Left hindlimb (tissue), 1 donor: ENCODE results near the gene FGGY.
"Not testable (repeated sequence)": the region's sequence is repeated elsewhere in the genome, so short reads cannot be mapped to it uniquely, and the experiment has no call there.

ENCODE experiments used
- DNase-seq: peaks from one replicate; pipeline ENCODE4 v3.0.0-alpha.2; 2018

Gene FGGY

GRCh38 chr1:59523745-59524450 lies 227.0 kb downstream of the FGGY start:
- no peak for DNase-seq

GRCh38 chr1:59526240-59526639 lies 229.3 kb downstream of the FGGY start:
- no peak for DNase-seq

DNA sequence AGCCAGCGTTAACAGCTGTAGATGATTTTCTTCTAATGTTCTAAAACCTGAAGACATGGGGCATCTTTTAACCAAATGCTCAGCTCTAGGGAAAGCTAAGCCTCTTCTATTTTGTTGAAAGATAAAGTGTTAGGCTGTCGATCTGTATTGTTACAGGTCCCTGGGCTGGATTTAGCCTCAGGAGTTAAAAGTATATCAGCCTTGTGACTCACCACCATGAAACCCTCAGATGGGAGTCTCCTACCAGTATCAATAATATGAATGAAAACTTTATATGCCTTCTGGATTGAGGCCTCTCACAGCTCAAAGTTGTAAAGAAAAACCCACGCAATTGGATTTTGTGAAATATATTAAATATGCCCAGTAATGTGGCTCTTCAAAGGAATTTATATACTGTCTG lies 231.6 kb downstream of the FGGY start:
- no peak for DNase-seq

GRCh38 chr1:59528900-59529299 lies 232.0 kb downstream of the FGGY start:
- no peak for DNase-seq

- no peak for DNase-seq
Observed at GRCh38 chr1:59530119-59530518, 233.2 kb downstream of the FGGY start.

DNA sequence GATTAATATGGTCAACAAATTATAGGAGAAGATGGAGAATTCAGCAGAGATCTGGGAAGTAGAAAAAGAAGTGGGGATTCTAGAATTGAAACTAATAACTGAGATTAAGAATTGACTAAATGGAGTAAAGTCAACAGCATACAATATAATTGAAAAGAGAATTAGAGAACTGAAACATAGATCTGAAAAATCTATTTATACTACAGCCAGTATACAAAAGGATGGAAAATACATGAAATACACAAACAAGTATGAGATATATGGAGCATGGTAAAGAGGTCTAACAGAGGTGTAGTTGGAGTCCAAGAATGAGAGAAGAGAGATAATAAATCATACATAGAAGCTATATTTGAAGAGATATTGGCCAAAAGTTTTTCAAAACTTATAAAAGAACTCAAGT lies 235.2 kb downstream of the FGGY start:
- DNase-seq: no peak

- not testable (repeated sequence) for DNase-seq
Observed at GRCh38 chr1:59538476-59538875, 241.6 kb downstream of the FGGY start.

DNA sequence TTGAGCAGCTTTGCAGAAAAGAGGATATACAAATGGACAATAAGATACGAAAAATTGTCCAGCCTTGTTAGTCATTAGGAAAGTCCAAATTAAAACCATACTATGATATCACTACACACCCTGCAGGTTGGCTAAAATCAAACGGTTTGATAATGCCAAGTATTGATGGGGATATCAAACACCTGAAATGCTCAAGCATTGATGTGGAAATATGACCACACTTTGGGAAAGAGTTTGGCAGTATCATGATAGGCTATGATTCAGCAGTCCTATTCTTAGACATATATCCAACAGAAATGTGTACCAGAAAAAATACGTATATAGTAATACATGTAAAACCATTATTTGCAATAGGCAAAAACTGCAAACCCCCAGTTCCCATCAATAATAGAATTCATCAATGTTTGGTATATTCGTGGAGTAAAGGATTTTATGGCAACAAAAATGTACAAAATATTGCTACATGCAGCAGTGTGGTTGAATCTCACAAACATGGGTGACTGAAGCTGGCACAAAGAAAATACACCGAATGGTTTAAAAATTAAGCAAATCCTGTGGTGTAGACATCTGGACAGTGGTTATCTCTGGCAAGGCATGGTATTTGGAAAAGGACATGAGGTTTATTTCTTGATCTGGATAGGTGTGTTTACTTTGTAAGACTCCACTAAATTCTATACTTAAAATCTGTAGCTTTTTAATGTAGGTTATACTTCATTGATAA lies 243.2 kb downstream of the FGGY start:
- DNase-seq: no peak

DNA sequence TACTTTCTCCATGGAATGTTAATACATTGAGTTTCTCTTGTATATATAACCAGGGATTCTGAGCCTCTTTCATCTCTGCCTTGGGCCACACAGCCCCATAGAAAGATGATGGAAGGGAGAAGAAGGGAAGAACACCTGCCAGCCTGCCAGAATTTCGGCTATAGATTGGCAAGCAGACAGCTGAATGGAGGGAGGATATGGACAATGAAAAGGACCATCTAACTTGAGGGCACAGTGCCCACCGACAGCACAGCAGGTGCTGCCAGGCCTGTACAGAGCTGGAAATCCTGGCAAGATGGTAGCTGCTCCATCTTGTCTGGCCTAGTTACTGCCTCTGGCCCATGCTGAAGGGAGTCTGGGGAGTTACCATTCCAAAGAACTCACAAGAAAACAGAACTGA lies 244.3 kb downstream of the FGGY start:
- DNase-seq: no peak

DNA sequence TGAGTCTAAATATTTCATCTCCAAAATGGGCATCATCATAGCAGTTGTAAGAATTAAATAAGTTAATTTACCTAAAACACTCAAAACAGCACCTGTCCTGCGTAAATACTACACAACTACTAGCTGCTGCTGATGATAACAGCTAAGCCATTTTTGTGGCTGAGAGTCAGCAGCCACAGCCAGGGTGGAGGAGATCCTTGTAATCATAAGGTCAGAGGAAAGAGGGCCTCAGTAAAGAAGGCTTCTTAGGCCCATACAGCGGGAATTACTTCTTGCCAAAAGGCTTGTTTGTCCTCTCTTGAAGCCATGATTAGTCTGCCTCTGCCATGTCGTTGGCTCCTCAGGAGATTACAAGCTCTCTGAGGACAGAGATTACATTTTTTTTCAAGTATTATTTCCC lies 245.0 kb downstream of the FGGY start:
- no peak for DNase-seq

GRCh38 chr1:59543211-59543668 lies 246.3 kb downstream of the FGGY start:
- no peak for DNase-seq

DNA sequence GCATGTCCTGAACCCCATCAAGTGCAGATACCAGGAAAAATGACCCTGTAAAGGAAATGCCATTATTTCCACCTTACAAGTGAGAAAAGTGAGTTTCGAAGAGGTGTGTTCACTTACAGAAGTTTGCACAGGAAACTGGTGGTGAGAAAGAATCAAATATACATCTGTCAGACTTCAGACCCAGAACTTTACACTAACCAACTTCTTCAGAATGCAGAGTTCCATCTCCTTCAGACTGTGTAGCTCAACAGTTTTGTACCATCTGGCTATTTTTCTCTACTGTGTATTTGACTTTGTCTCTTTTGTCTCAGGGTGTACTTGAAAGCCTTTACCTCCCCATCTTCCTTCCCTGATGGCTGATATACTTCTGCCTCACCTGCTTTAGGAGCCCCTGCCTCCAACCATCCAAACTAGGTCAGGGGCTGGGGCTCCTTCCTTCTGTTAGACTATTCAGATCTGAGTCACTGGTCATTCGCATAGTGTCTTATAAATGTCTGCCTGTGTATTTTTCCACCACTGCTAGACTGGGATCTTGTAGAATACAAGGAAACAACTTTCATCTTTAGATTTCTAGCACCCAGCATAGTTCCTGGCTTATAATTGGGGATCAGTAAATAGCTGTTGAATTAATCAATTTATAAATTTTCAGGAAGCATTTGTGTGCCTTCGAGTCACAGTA lies 247.9 kb downstream of the FGGY start:
- DNase-seq: no peak

DNA sequence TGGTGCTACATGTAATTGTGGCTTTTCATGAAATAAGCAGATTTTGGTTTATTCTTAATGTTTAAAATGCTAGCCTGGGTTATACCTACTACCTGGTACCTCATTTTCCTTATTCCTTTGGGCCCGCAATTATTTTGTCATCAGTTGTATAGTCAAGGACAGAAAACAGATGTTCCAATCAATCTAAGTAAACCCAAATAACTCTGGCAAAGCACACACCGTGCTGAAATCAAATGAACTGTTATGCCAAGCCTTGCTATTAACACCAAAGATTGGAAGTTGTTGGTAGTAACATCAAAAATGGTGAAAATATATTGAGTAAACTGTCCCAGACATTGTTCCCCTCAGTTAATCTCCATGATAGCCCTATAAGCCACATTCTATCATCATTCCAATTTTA lies 248.9 kb downstream of the FGGY start:
- DNase-seq: no peak

DNA sequence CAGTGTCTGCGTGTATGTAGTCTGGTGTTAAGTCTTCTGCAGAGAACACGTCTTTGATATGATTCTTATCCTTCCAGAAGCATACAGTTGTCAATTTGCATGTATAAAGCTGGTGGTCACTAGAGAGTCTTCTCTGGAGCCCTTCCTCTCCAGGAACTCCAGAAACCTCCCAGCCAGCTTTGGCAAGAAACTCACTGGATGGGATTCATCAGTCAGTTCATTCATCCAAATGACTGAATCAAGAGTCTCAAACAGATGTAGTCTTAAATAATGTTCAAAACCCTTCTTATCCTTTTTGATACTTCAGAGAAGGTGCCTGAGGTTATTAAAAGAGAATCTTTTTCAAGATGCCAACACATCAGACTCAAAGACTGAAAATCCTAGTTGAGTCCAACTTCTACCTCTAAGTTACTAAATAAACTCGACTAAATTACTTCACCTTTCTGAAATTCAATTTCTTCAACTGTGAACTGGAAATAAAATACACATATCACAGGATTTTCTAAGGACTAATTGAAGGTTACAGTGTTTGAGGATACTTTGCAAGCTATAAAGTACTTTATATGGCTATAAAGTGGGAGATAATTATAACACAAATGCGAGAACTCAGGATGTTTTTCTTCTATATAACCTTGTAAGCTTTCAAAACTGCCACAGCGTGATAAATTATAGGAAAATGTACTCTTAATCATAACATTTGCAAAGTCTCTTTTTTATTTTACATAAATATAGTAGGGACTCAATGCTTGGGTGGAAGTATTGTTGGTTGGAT lies 252.4 kb downstream of the FGGY start:
- no peak for DNase-seq

- DNase-seq: no peak
Observed at GRCh38 chr1:59549903-59550302, 253.0 kb downstream of the FGGY start.

DNA sequence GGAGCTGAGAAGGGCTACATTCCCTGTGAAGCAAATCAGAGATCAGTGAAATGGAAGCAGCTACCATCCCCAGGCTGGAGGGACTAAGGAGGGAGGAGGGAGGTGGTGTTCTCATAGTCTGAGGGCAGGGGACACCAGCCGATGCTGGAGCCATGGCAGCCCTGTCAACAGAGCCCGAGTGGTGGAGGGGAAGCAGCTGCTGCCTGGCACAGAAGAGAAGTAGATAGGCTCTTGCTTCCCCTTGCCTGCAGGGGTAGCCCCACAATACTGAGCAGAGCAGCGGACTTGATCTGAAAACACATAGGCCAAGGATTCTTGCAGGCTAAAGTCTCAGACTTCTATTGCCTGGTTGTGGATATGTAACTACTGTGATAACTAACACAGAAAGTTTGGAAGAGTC lies 255.1 kb downstream of the FGGY start:
- no peak for DNase-seq

DNA sequence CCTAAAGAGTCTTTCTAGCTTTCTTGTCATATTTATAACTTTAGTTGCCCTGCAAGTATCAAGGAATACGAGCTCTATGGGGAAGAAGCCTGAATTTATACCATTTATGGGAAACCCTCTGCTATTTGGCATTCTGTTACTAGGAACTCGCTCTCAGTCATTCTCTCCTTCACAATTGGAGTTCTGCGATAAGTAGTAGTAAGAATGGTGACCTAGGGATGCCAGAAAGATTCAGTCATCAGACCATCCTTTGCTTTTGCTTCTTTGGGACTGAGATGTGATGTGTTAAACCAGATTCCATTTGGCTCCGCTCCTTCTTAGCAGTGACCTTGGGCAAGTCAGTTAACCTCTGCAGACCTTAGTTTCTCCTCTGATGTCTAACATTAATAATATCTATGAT lies 256.5 kb downstream of the FGGY start:
- no peak for DNase-seq

DNA sequence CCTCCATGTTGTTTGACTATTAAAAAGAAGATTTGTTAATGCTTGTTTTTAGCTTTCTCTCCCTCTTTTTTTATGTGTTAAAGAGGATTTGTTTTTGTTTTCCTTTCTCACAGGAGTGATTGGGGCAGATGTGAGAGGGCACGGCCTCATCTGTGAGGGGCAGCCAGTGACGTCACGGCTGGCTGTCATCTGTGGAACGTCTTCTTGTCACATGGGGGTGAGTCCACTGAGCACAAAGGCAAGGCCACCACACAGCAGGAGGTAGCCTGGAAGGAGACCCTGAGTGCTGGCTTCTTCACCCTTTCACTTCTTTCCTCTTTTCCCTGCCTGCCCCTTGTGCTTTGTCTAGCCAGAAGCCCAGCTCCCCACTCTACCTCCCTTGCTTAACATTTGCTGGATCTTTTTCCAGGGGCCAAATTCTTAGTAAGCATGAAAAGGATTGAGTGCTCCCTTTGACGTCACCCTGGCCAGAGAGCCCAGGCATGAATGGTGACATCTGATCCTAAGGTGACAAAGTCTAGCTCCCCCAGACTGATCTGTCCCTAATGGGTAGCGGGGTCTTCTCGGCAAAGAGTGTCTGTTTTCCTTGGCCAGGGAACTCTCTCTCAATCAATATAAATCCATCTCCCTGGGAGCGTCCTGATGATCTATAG lies 257.2 kb downstream of the FGGY start:
- DNase-seq: no peak

- no peak for DNase-seq
Observed at GRCh38 chr1:59554752-59555151, 257.9 kb downstream of the FGGY start.

DNA sequence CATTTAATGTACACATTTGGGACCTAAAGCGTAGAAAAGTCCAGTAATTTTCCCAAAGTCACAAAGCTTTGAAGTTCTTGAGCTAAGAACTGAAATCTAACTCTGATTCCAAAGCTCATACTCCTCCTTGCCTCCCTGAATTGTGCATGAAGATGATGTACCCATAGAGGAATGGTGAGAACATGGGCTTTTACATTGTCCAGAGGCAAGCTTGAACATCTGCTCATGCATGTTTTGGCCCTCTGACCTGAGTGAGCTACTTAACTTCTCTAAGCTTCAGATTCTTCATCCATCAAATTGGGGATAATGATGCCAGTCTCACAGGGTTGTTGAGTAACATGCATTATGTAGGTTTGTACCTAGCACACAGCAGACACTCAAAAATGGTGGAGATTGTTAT lies 259.5 kb downstream of the FGGY start:
- DNase-seq: no peak

DNA sequence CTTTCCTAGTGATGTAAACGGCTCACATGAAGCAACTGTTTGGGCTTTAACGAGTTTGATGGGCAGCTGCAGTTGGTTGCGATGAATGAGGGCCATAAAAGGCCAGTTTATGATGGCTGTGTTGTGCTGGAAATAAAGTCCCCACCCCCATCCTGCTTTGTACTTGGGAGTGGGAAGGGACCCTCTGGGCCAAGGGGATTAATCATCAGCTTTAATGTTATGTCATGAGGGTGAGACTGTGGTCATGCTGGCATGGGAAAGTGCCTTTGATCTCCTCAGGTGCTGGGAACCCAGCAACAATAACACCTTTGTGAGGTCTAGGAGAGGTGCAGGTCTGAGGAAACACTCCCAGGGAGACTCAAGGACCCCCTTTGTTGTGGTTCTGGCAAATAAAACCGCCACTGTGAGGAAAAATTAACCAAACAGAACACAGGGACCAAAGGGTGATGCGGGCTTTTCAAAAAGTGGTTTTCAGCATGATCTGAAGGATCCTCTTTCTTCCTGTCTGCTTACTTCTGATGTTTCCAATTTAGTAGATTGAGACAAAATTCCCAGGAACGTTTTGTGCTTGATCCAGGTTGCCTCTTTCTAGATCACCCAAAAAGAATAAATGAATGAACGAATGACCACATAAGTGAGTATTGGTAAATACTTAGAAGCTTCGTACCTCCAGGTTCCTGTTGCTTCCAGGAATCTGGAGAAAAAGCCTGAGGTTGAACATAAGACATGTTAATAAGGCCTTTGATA lies 260.1 kb downstream of the FGGY start:
- no peak for DNase-seq

DNA sequence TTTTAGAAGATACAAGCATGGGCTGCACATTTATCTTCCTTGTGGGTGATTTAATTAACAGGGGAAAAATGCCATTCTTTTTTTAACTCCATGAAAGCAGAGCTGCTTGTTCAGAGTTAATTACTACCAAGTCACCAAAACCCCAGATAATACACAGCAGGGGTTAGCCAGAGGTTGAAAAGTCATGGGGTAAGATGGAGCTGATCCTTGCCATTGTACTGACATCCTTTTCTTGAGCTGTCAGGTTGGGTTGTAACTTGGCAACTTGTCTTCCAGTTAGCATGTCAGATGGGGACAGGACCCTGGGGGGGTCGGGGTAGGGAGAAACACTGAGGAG lies 260.6 kb downstream of the FGGY start:
- DNase-seq: no peak
